HepG2 (cell line): Measurements from ENCODE around the gene EXOC6B. TPM values are rescaled to one million over a fixed set of nuclear protein-coding genes. Genes with fewer than 3 reads are reported as not detected.

ENCODE experiments used
- ATAC-seq: fragments of 200-7000 bp; cut with Tn5 transposase; 3 replicates; pipeline ENCODE4 v1.9.1; 2020; ENCODE audit warnings: mild to moderate bottlenecking, moderate library complexity
- BruUV-seq: library from RNA; stranded (reverse); fragments of 400-500 nt; replicated peaks from 2 replicates; lab custom pipeline; 2021; lab: Mats Ljungman, UMichigan
- CTCF ChIA-PET: fragments of 300-600 bp; formaldehyde crosslinking; extraction: SDS; loops from one replicate; lab custom pipeline; 2021; ENCODE audit warnings: low total read pairs, inconsistent platforms, low intra/inter-chr PET ratio; lab: Yijun Ruan, JAX
- POLR2A ChIA-PET: fragments of 350-600 bp; sonication (Branson Sonifier 250); formaldehyde crosslinking; loops from one replicate; lab custom pipeline; 2020; ENCODE audit warnings: antibody characterized with exemption, inconsistent platforms; lab: Yijun Ruan, JAX
- DNase-seq: peaks from one replicate; pipeline ENCODE4 v3.0.0-alpha.2; 2015; ENCODE audit warnings: low spot score
- FAIRE-seq: peaks from 3 replicates; lab custom pipeline; 2011; peaks lifted over from hg19 to GRCh38; lab: Jason Lieb, UNC
- H2AFZ ChIP-seq: one replicate; pipeline ENCODE4 v1.6.1; 2011; ENCODE audit warnings: low read length, inconsistent platforms
- H3K27ac ChIP-seq: fragments of 300-600 bp; 3 replicates; pipeline ENCODE4 v1.8.0; 2011; ENCODE audit warnings: mixed run types, mild to moderate bottlenecking, mixed read lengths, low read length, inconsistent platforms; ENCODE audit not compliant: insufficient read depth; ENCODE audit errors: extremely low read length
- H3K27me3 ChIP-seq, 2 experiments: fragments of 200-600 bp in 1 of 2; 2 replicates in 1 of 2; 3 replicates in 1 of 2; pipeline versions ENCODE4 v1.6.0 to v1.8.0; 2011; ENCODE audit warnings: low read length in 2 of 2, mild to moderate bottlenecking in 2 of 2, moderate library complexity in 2 of 2, inconsistent platforms in 1 of 2; ENCODE audit not compliant: insufficient read depth in 2 of 2, control insufficient read depth in 1 of 2
- H3K36me3 ChIP-seq, 2 experiments: fragments of 200-600 bp in 1 of 2; replicated peaks in 1 of 2; 2 replicates in 1 of 2; 3 replicates in 1 of 2; pipeline versions ENCODE4 v1.5.1 to v1.8.0; 2011; ENCODE audit warnings: low read length in 2 of 2, inconsistent platforms in 1 of 2; ENCODE audit not compliant: insufficient read depth in 2 of 2, control insufficient read depth in 1 of 2
- H3K4me1 ChIP-seq: 2 replicates; pipeline ENCODE4 v1.5.1; 2012; ENCODE audit warnings: low read length, inconsistent platforms; ENCODE audit not compliant: insufficient read depth
- H3K4me2 ChIP-seq: 2 replicates; pipeline ENCODE4 v1.6.0; 2011; ENCODE audit warnings: low read depth, low read length, inconsistent platforms
- H3K4me3 ChIP-seq, 3 experiments: fragments of 200-600 bp in 1 of 3; sonication (generic), shearing (Covaris generic) in 1 of 3; replicated peaks in 1 of 3; 2 replicates each; pipeline ENCODE4 v1.5.1; 2011 to 2016; ENCODE audit warnings: low read length in 3 of 3, inconsistent platforms in 2 of 3, low read depth in 2 of 3, mild to moderate bottlenecking in 2 of 3, control low read depth in 1 of 3, mixed read lengths in 1 of 3; ENCODE audit not compliant: insufficient read depth in 1 of 3
- H3K79me2 ChIP-seq: one replicate; pipeline ENCODE4 v1.6.1; 2011; ENCODE audit warnings: low read length, inconsistent platforms; ENCODE audit not compliant: insufficient read depth
- H3K9ac ChIP-seq: 2 replicates; pipeline ENCODE4 v1.6.0; 2011; ENCODE audit warnings: mild to moderate bottlenecking, low read depth, low read length, inconsistent platforms; ENCODE audit not compliant: insufficient read depth
- H3K9me3 ChIP-seq: 2 replicates; pipeline ENCODE4 v1.5.1; 2012; ENCODE audit warnings: mild to moderate bottlenecking, low read length
- H4K20me1 ChIP-seq: 2 replicates; pipeline ENCODE4 v1.6.0; 2011; ENCODE audit warnings: inconsistent platforms, mild to moderate bottlenecking, low read length, moderate library complexity; ENCODE audit not compliant: insufficient read depth
- AHR ChIP-seq: IDR thresholded peaks from 2 replicates; pipeline ENCODE4 v1.6.1; 2018; ENCODE audit warnings: missing genetic modification reagents, missing compliant biosample characterization
- HNF4A ChIP-seq: sonication (generic); formaldehyde crosslinking; IDR thresholded peaks from 2 replicates; pipeline ENCODE4 v1.4.0; 2020; ENCODE audit warnings: missing genetic modification reagents
- NFKB2 ChIP-seq: sonication (generic); formaldehyde crosslinking; IDR thresholded peaks from 2 replicates; pipeline ENCODE4 v1.4.0; 2020; ENCODE audit warnings: missing genetic modification reagents, borderline replicate concordance
- PCBP1 ChIP-seq: fragments of 200-400 bp; formaldehyde crosslinking; IDR thresholded peaks from 2 replicates; pipeline ENCODE4 v1.6.1; 2017; ENCODE audit warnings: mild to moderate bottlenecking, low read depth, low read length, borderline replicate concordance
- PHF21A ChIP-seq: sonication (generic); formaldehyde crosslinking; IDR thresholded peaks from 2 replicates; pipeline ENCODE4 v1.5.0; 2020; ENCODE audit warnings: mild to moderate bottlenecking, missing genetic modification reagents
- ZFP37 ChIP-seq: sonication (generic); formaldehyde crosslinking; IDR thresholded peaks from 2 replicates; pipeline ENCODE4 v1.4.0; 2020; ENCODE audit warnings: missing genetic modification reagents, borderline replicate concordance
- ZNF253 ChIP-seq: sonication (generic); formaldehyde crosslinking; IDR thresholded peaks from 2 replicates; pipeline ENCODE4 v1.8.0; 2022; ENCODE audit warnings: mild to moderate bottlenecking, missing genetic modification reagents, borderline replicate concordance
- ZSCAN9 ChIP-seq: IDR thresholded peaks from 2 replicates; pipeline ENCODE4 v1.6.1; 2016; ENCODE audit warnings: borderline replicate concordance
- WGBS: methylation state at CpG from one replicate; pipeline ENCODE4 v1.1.6; 2017; ENCODE audit warnings: low lambda C conversion rate; 5-methylcytosine and 5-hydroxymethylcytosine counted together
- in situ Hi-C: cut with HindIII; loops from 2 replicates; pipeline ENCODE4 v1.10.0; 2017; ENCODE audit warnings: low pct_unique_long_range_greater_than_20kb; ENCODE audit not compliant: extremely low pct_ligation_motif_present
- intact Hi-C: fragments of 100-400 bp; cut with micrococcal nuclease; formaldehyde crosslinking; loops from one replicate; pipeline ENCODE4 v1.10.0; 2022; ENCODE audit not compliant: unreplicated experiment
- polyA plus RNA-seq, 8 experiments: library from polyadenylated mRNA; depleted of rRNA in 3 of 8; stranded (reverse) in 7 of 8; unstranded in 1 of 8; fragments of >200 nt; fragmentation: Illumina TruSeq in 4 of 8; extraction: Trizol in 4 of 8; gene quantifications; 2 replicates each; pipeline versions ENCODE4 v1.2.1 to v1.2.3, GENCODE V29; 2011 to 2016; ENCODE audit warnings: low read depth in 4 of 8, missing spikeins in 1 of 8, mixed read lengths in 1 of 8; ENCODE audit not compliant: insufficient read depth in 1 of 8
- total RNA-seq, 5 experiments: library from RNA; depleted of rRNA; stranded (reverse); fragments of >200 nt; fragmentation: Illumina TruSeq; extraction: Trizol; gene quantifications; 2 replicates each; pipeline ENCODE4 v1.2.3, GENCODE V29; 2016; ENCODE audit warnings: low read depth in 1 of 5
- TF ChIP-seq, protein P1 (sequence below): IDR thresholded peaks from 2 replicates; pipeline ENCODE4 v1.6.1; 2016; ENCODE audit warnings: low read depth, missing genetic modification reagents, missing compliant biosample characterization
- TF ChIP-seq, protein P2 (sequence below): sonication (generic); formaldehyde crosslinking; IDR thresholded peaks from 2 replicates; pipeline ENCODE4 v1.5.0; 2020; ENCODE audit warnings: missing genetic modification reagents
- TF ChIP-seq, protein P3 (sequence below): sonication (generic); formaldehyde crosslinking; IDR thresholded peaks from 2 replicates; pipeline ENCODE4 v1.5.0; 2020; ENCODE audit warnings: mild to moderate bottlenecking, missing genetic modification reagents, borderline replicate concordance

Gene EXOC6B
- total and polyA plus RNA-seq, 2 of the 13 experiments (the other 11 are each of a cell fraction or from before 2014, with no cell fraction given): 9.1 to 15.9 TPM

DNA sequence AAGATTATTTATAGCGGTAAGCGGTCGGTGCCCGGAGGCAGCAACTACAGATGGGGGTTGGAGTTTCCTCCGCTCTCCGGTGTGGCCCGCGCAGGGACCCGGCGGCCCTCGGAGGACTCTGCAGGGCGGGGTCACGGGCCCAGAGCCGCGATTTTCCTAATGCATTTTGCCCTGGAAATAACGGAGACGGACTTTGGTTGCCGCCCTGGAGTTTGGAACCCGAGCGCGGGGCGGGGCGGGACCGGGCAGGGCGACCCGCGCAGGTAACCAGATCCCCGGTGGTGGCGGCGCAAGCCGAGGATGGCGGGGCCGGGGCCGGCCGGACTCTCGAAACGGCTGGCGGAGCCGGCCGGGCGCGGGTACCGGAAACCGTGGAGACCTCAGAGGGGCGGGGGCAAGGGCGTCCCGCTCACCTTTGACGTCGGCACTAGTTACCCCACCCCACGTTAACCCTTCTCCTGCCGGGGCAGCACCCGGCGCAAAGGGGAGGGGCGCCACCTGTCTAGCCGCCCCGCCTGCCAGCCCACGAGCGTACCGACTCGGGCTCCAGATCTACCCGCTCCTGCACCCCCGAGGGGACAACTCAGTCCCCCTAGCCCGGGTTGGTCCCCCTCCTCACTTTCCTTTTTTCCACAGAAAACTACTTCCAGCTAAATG is 681.1 kb downstream of the EXOC6B start:
- POLR2A ChIA-PET: no interaction called here
- TF ChIP-seq, protein P1, sequence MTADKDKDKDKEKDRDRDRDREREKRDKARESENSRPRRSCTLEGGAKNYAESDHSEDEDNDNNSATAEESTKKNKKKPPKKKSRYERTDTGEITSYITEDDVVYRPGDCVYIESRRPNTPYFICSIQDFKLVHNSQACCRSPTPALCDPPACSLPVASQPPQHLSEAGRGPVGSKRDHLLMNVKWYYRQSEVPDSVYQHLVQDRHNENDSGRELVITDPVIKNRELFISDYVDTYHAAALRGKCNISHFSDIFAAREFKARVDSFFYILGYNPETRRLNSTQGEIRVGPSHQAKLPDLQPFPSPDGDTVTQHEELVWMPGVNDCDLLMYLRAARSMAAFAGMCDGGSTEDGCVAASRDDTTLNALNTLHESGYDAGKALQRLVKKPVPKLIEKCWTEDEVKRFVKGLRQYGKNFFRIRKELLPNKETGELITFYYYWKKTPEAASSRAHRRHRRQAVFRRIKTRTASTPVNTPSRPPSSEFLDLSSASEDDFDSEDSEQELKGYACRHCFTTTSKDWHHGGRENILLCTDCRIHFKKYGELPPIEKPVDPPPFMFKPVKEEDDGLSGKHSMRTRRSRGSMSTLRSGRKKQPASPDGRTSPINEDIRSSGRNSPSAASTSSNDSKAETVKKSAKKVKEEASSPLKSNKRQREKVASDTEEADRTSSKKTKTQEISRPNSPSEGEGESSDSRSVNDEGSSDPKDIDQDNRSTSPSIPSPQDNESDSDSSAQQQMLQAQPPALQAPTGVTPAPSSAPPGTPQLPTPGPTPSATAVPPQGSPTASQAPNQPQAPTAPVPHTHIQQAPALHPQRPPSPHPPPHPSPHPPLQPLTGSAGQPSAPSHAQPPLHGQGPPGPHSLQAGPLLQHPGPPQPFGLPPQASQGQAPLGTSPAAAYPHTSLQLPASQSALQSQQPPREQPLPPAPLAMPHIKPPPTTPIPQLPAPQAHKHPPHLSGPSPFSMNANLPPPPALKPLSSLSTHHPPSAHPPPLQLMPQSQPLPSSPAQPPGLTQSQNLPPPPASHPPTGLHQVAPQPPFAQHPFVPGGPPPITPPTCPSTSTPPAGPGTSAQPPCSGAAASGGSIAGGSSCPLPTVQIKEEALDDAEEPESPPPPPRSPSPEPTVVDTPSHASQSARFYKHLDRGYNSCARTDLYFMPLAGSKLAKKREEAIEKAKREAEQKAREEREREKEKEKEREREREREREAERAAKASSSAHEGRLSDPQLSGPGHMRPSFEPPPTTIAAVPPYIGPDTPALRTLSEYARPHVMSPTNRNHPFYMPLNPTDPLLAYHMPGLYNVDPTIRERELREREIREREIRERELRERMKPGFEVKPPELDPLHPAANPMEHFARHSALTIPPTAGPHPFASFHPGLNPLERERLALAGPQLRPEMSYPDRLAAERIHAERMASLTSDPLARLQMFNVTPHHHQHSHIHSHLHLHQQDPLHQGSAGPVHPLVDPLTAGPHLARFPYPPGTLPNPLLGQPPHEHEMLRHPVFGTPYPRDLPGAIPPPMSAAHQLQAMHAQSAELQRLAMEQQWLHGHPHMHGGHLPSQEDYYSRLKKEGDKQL (CRISPR knock-in tag): no peak
- TF ChIP-seq NFKB2 (CRISPR knock-in tag): no peak; the same call in 1 of the 2 replicates
- TF ChIP-seq PCBP1: peak; percentile 55; the same call in 1 of the 2 replicates
- TF ChIP-seq ZNF253 (CRISPR knock-in tag): no peak
- TF ChIP-seq, protein P2, sequence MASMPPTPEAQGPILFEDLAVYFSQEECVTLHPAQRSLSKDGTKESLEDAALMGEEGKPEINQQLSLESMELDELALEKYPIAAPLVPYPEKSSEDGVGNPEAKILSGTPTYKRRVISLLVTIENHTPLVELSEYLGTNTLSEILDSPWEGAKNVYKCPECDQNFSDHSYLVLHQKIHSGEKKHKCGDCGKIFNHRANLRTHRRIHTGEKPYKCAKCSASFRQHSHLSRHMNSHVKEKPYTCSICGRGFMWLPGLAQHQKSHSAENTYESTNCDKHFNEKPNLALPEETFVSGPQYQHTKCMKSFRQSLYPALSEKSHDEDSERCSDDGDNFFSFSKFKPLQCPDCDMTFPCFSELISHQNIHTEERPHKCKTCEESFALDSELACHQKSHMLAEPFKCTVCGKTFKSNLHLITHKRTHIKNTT: no peak
- TF ChIP-seq PHF21A (CRISPR knock-in tag): peak; percentile 74
- TF ChIP-seq AHR (CRISPR knock-in tag): no peak
- TF ChIP-seq ZFP37 (CRISPR knock-in tag): no peak
- no peak for TF ChIP-seq ZSCAN9 (CRISPR knock-in tag)
- TF ChIP-seq, protein P3, sequence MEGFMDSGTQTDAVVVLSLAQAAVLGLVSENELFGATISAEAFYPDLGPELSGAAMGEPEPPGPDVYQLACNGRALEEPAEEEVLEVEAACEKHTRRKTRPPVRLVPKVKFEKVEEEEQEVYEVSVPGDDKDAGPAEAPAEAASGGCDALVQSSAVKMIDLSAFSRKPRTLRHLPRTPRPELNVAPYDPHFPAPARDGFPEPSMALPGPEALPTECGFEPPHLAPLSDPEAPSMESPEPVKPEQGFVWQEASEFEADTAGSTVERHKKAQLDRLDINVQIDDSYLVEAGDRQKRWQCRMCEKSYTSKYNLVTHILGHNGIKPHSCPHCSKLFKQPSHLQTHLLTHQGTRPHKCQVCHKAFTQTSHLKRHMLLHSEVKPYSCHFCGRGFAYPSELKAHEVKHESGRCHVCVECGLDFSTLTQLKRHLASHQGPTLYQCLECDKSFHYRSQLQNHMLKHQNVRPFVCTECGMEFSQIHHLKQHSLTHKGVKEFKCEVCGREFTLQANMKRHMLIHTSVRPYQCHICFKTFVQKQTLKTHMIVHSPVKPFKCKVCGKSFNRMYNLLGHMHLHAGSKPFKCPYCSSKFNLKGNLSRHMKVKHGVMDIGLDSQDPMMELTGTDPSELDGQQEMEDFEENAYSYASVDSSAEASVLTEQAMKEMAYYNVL (CRISPR knock-in tag): peak; percentile 29; the same call in 1 of the 2 replicates
- TF ChIP-seq HNF4A (CRISPR knock-in tag): peak; percentile 41

More for the DNA sequence above, 681.1 kb downstream of the EXOC6B start:
- Histone ChIP-seq H3K9ac (no peak overlapping the region), H4K20me1 (peaks cover 10% of the 10 kb centered on the region; the same call in 1 of the 2 replicates), H3K9me3 (peaks cover 7% of the 10 kb centered on the region; the same call in 1 of the 2 replicates), H3K27me3 (peaks cover 29 to 92% of the 10 kb centered on the region in 2 experiments), H3K36me3 (no peaks in the 10 kb centered on the region), H3K27ac (no peak overlapping the region), H3K79me2 (no peaks in the 10 kb centered on the region), H3K4me3 (peak overlapping the region; percentile 32 to 67 (median 63)), H2AFZ (no peak overlapping the region), H3K4me2 (peak overlapping the region; percentile 78), H3K4me1 (peaks cover 28% of the 10 kb centered on the region)
- in situ Hi-C loops (loop anchor here (10.0 kb wide), 1 partner anchor 340 kb away; no protein-coding TSS in a partner anchor), intact Hi-C loops (no loop called here)
- FAIRE-seq (no peak), DNase-seq (peak; percentile 24), ATAC-seq (peak; percentile 46)
- WGBS: 3% methylated on average over 44 of the region's 63 CpGs
- BruUV-seq: no TSS peak
- CTCF ChIA-PET: no interaction called here
